Stimulated activated CD8-positive, alpha-beta memory T cell treated with anti-CD3 and anti-CD28 coated beads, Interleukin-15, amount 100 ng/mL, for 1 hour (primary cell): ENCODE data around the gene MYB.
"Not testable (repeated sequence)": the region's sequence is repeated elsewhere in the genome, so short reads cannot be mapped to it uniquely, and the experiment has no call there.

Experiments
- DNase-seq: peaks from one replicate; pipeline ENCODE4 v3.0.0-alpha.2; 2020; ENCODE audit warnings: low read depth

The MYB gene

GRCh38 chr6:135180542-135181332 is at the start of gene MYB:
TSS of gene MYB (plus strand) at chr6:135181308. CDS start at chr6:135181514, 206 bp downstream.
- DNase-seq, result peak; percentile 45

GRCh38 chr6:135132776-135133175 is 48.3 kb upstream of the MYB start:
- DNase-seq, result no peak

- DNase-seq, result no peak
Observed at GRCh38 chr6:135135835-135136234, 45.3 kb upstream of the MYB start.

GRCh38 chr6:135137826-135138225 is 43.3 kb upstream of the MYB start:
- no peak for DNase-seq

GRCh38 chr6:135141182-135141581 is 39.9 kb upstream of the MYB start:
- no peak for DNase-seq

GRCh38 chr6:135141728-135142127 is 39.4 kb upstream of the MYB start:
- DNase-seq, result no peak

- DNase-seq, result not testable (repeated sequence)
Observed at GRCh38 chr6:135142232-135142631, 38.9 kb upstream of the MYB start.

GRCh38 chr6:135144673-135145062 is 36.4 kb upstream of the MYB start:
- no peak for DNase-seq

GRCh38 chr6:135145063-135145800 is 35.9 kb upstream of the MYB start:
- DNase-seq, result no peak

GRCh38 chr6:135146162-135146934 is 34.8 kb upstream of the MYB start:
- DNase-seq, result no peak

- DNase-seq, result no peak
Observed at GRCh38 chr6:135147637-135148592, 33.2 kb upstream of the MYB start.

GRCh38 chr6:135148889-135149288 is 32.2 kb upstream of the MYB start:
- no peak for DNase-seq

GRCh38 chr6:135149376-135149775 is 31.7 kb upstream of the MYB start:
- no peak for DNase-seq

GRCh38 chr6:135150481-135150880 is 30.6 kb upstream of the MYB start:
- DNase-seq, result not testable (repeated sequence)

- not testable (repeated sequence) for DNase-seq
Observed at GRCh38 chr6:135154125-135154524, 27.0 kb upstream of the MYB start.

- DNase-seq, result no peak
Observed at GRCh38 chr6:135158397-135158796, 22.7 kb upstream of the MYB start.

- DNase-seq, result no peak
Observed at GRCh38 chr6:135159531-135159930, 21.6 kb upstream of the MYB start.

GRCh38 chr6:135161411-135162395 is 19.4 kb upstream of the MYB start:
- no peak for DNase-seq

GRCh38 chr6:135162678-135163439 is 18.2 kb upstream of the MYB start:
- DNase-seq, result no peak

- DNase-seq, result no peak
Observed at GRCh38 chr6:135163440-135163738, 17.7 kb upstream of the MYB start.
